ENCODE measurements around the gene IQCK.

- TF ChIP-seq CTCF (IDR thresholded peaks at IDR 0.05), result no peak
- no peak for TF ChIP-seq POLR2A (IDR thresholded peaks at IDR 0.05)
These were observed 91.1 kb downstream of the IQCK start for GRCh38 chr16:19809121-19809635.
